ENCODE measurements around the gene SYNM.

- TF ChIP-seq CTCF (IDR thresholded peaks at IDR 0.05) (no peak), POLR2A (IDR thresholded peaks at IDR 0.05) (no peak), POLR2AphosphoS5 (IDR thresholded peaks at IDR 0.05) (no peak)
These were observed 67.3 kb downstream of the SYNM start for GRCh38 chr15:99172171-99172570.
